VCaP (cell line): Measurements from ENCODE around the gene ERMN.
"Not testable (repeated sequence)": the region's sequence is repeated elsewhere in the genome, so short reads cannot be mapped to it uniquely, and the experiment has no call there.

ENCODE experiments used
- H3K27ac ChIP-seq: fragments of 450-650 bp; 2 replicates; pipeline ENCODE4 v1.5.1; 2017
- CTCF ChIP-seq: fragments of 450-650 bp; conservative IDR thresholded peaks from 2 replicates; pipeline ENCODE4 v1.5.1; 2017; ENCODE audit warnings: mild to moderate bottlenecking, moderate library complexity

The ERMN gene

DNA sequence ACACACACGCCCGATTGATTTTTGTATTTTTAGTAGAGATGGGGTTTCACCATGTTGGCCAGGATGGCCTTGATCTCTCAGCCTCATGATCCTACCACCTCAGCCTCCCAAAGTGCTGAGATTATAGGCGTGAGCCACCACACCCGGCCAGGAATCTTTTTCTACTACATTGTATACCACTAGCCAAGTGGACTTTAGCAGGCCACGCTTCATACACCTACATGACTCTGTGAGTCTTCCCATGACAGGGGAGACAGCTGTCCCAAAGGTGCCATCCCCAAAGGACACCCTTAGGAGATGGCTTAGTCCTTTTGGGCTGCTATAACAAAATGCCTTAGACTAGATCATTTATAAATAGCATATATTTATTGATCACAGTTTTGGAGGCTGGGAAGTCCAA, 32.8 kb downstream of the ERMN start:
- no peak for TF ChIP-seq CTCF
- H3K27ac ChIP-seq: no peak overlapping the region

- H3K27ac ChIP-seq: peak overlapping the region; percentile 71
Measured at GRCh38 chr2:157291018-157291417, 34.6 kb downstream of the ERMN start.

GRCh38 chr2:157290525-157290924, 35.1 kb downstream of the ERMN start:
- peak overlapping the region; percentile 71 for H3K27ac ChIP-seq
- no peak for TF ChIP-seq CTCF

More at GRCh38 chr2:157291018-157291417, 34.6 kb downstream of the ERMN start:
- TF ChIP-seq CTCF: no peak

- H3K27ac ChIP-seq: no peak overlapping the region
- TF ChIP-seq CTCF: no peak
Measured at GRCh38 chr2:157287160-157287559, 38.5 kb downstream of the ERMN start.

DNA sequence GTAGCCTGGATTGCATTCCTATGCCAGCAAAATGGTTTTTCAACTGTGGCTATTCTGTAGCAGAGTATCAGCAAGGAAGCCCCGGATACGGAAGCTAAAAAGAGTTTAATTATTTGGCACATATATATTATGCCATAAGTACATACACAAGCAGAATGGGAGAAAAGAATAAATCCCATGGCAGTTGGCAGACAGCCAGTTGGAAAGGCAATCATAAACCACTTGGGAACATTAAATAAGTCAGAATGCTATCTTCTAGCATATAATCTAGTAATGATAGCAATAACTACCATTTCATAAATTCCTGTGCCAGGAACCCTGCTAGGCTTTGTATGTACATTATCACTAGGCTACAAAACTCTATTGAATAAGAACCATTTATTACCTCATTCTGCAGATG, 42.2 kb downstream of the ERMN start:
- H3K27ac ChIP-seq: no peak overlapping the region
- TF ChIP-seq CTCF: no peak

GRCh38 chr2:157281316-157281715, 44.3 kb downstream of the ERMN start:
- no peak overlapping the region for H3K27ac ChIP-seq
- TF ChIP-seq CTCF: no peak

DNA sequence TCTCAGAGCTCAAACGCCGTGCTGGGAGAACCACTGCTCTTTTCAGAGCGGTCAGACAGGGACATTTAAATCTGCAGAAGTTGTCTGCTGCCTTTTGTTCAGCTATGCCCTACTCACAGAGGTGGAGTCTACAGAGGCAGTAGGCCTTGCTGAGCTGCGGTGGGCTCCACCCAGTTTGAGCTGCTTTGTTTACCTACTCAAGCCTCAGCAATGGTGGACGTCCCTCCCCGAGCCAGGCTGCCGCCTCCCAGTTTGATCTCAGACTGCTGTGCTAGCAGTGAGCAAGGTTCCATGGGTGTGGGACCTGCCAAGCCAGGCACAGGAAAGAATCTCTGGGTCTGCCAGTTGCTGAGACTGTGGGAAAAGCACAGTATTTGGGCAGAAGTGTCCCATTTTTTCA, 46.3 kb downstream of the ERMN start:
- H3K27ac ChIP-seq: not testable (repeated sequence)

DNA sequence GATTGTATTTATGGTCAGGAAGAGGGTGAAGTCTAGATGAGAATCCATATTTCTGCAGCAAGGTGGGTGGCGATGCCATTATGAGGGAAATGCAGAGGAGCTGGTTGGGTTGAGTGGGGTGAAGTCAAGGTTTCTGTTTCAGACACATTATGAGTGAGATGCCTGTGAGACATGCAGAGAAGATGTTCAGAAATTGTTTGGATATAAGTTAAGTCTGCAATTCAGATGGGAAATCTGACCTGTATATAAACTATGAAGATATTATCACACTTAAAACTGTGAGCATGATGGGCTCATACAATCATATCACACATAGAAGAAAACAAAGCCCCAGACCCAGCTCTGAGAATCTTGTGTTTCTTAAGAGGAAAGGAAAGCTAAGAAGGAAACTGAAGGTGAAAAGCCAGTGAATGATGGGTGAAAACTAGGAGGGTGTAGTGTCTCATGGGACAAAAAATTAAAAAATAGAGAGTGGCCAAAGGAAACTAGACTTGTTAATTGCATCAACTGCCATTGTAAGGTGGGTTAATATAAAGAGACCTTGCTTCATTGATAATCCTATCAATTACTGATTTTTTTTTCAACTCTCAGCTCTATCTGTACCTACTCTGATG, 53.9 kb downstream of the ERMN start:
- no peak overlapping the region for H3K27ac ChIP-seq
- no peak for TF ChIP-seq CTCF
